Neural crest cell (in vitro differentiated cells): ENCODE data around the gene JDP2. TPM values are rescaled to one million over a fixed set of nuclear protein-coding genes. Genes with fewer than 3 reads are reported as not detected.

ENCODE experiments used
- DNase-seq: peaks from one replicate; pipeline ENCODE4 v3.0.0; 2021; ENCODE audit warnings: low read depth, mixed read lengths, low spot score
- H3K27ac Mint-ChIP-seq: one replicate; pipeline ENCODE4 v1.8.0; 2021; ENCODE audit warnings: mild to moderate bottlenecking, mixed read lengths; ENCODE audit not compliant: unreplicated experiment
- H3K27me3 Mint-ChIP-seq: 2 replicates; pipeline ENCODE4 v1.8.0; 2021; ENCODE audit warnings: low read depth, mild to moderate bottlenecking, mixed read lengths
- H3K36me3 Mint-ChIP-seq: 2 replicates; pipeline ENCODE4 v1.8.0; 2021; ENCODE audit warnings: low read depth, mild to moderate bottlenecking, mixed read lengths
- H3K4me1 Mint-ChIP-seq: 2 replicates; pipeline ENCODE4 v1.8.0; 2021; ENCODE audit warnings: mixed read lengths
- H3K4me3 Mint-ChIP-seq: one replicate; pipeline ENCODE4 v1.8.0; 2021; ENCODE audit warnings: mild to moderate bottlenecking, mixed read lengths
- H3K9me3 Mint-ChIP-seq: 2 replicates; pipeline ENCODE4 v1.8.0; 2021; ENCODE audit warnings: mixed read lengths
- CTCF ChIP-seq: fragments of 200-600 bp; sonication (generic); conservative IDR thresholded peaks from 2 replicates; pipeline ENCODE4 v1.5.0; 2021; ENCODE audit warnings: antibody characterized with exemption, mild to moderate bottlenecking
- total RNA-seq: library from RNA; stranded (reverse); gene quantifications from 2 replicates; pipeline ENCODE4 v1.2.1, GENCODE V29; 2021

JDP2 gene
- total RNA-seq, 1 donor from 2014 or later = 2.6 TPM

GRCh38 chr14:75461303-75461702 lies 33.5 kb downstream of the JDP2 start:
- H3K36me3 Mint-ChIP-seq = no peaks in the 10 kb centered on the region
- H3K27me3 Mint-ChIP-seq = no peaks in the 10 kb centered on the region
- peak overlapping the region; percentile 62 for H3K27ac Mint-ChIP-seq
- peaks cover 14% of the 10 kb centered on the region for H3K4me1 Mint-ChIP-seq
- no peak for TF ChIP-seq CTCF
- DNase-seq = no peak
- H3K9me3 Mint-ChIP-seq = no peaks in the 10 kb centered on the region
- H3K4me3 Mint-ChIP-seq = no peak overlapping the region

GRCh38 chr14:75461755-75462349 lies 34.0 kb downstream of the JDP2 start:
- Mint-ChIP-seq H3K4me3 (no peak overlapping the region), H3K27me3 (no peaks in the 10 kb centered on the region), H3K4me1 (peaks cover 8% of the 10 kb centered on the region), H3K9me3 (no peaks in the 10 kb centered on the region), H3K36me3 (no peaks in the 10 kb centered on the region), H3K27ac (peak overlapping the region; percentile 62)
- DNase-seq = no peak
- TF ChIP-seq CTCF = no peak

GRCh38 chr14:75464626-75465025 lies 36.8 kb downstream of the JDP2 start:
- no peak for TF ChIP-seq CTCF
- H3K4me1 Mint-ChIP-seq = no peaks in the 10 kb centered on the region
- no peaks in the 10 kb centered on the region for H3K27me3 Mint-ChIP-seq
- DNase-seq = no peak
- H3K36me3 Mint-ChIP-seq = no peaks in the 10 kb centered on the region
- H3K4me3 Mint-ChIP-seq = no peak overlapping the region
- H3K9me3 Mint-ChIP-seq = no peaks in the 10 kb centered on the region
- no peak overlapping the region for H3K27ac Mint-ChIP-seq

GRCh38 chr14:75467763-75468162 lies 39.9 kb downstream of the JDP2 start:
- Mint-ChIP-seq H3K4me3 (no peak overlapping the region), H3K27me3 (no peaks in the 10 kb centered on the region), H3K4me1 (no peaks in the 10 kb centered on the region), H3K36me3 (no peaks in the 10 kb centered on the region), H3K27ac (no peak overlapping the region), H3K9me3 (no peaks in the 10 kb centered on the region)
- DNase-seq = no peak
- TF ChIP-seq CTCF = no peak

GRCh38 chr14:75469164-75469563 lies 41.3 kb downstream of the JDP2 start:
- H3K4me3 Mint-ChIP-seq = no peak overlapping the region
- TF ChIP-seq CTCF = no peak
- H3K36me3 Mint-ChIP-seq = no peaks in the 10 kb centered on the region
- no peaks in the 10 kb centered on the region for H3K4me1 Mint-ChIP-seq
- DNase-seq = no peak
- no peaks in the 10 kb centered on the region for H3K27me3 Mint-ChIP-seq
- H3K27ac Mint-ChIP-seq = peak overlapping the region; percentile 82
- no peaks in the 10 kb centered on the region for H3K9me3 Mint-ChIP-seq
